ENCODE results near the gene CPLANE1. TPM values are rescaled to one million over a fixed set of nuclear protein-coding genes. Genes with fewer than 3 reads are reported as not detected.

Gene CPLANE1
- total RNA-seq, 1 experiment from 2014 or later = 21.9 TPM

DNA sequence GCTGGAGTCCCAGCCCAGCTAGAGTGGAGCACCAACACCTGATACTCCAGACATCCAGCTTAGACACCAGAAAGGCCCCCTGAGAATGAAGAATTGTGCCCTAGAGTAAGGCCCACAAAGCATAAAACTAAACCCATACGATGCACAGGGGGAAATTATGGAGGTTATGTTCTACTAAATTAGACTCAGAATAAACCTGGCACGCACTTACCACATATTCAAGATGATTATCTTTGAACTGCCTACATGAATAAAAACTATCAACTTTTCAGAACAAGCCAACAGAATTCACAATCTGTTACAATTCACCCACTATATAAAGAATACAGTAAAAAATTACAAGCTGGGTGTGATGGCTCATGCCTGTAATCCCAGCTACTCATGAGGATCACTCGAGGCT is 168.5 kb downstream of the CPLANE1 start:
- Histone ChIP-seq H3K27ac (ENCODE audit: low read depth, low read length, poor library complexity, severe bottlenecking) (no peak overlapping the region), H3K36me3 (ENCODE audit: insufficient read depth, low read length, poor library complexity, severe bottlenecking) (no peaks in the 10 kb centered on the region), H3K9me3 (ENCODE audit: low read depth, low read length, poor library complexity, severe bottlenecking) (no peaks in the 10 kb centered on the region), H3K27me3 (replicated peaks; ENCODE audit: insufficient read depth, low read depth, low read length, poor library complexity) (no peaks in the 10 kb centered on the region), H3K4me3 (ENCODE audit: low read depth, low read length, poor library complexity, severe bottlenecking) (no peak overlapping the region), H3K4me1 (ENCODE audit: insufficient read depth, low read length, poor library complexity, severe bottlenecking) (no peaks in the 10 kb centered on the region)
- no TSS peak for BruUV-seq (replicated peaks)
- POLR2A ChIA-PET (ENCODE audit: low non-redundant PET) = no interaction called here
- no peak for DNase-seq (ENCODE audit: low spot score)
- intact Hi-C loops (cut with micrococcal nuclease; ENCODE audit: unreplicated experiment) = no loop called here
- CTCF ChIA-PET = no interaction called here
- TF ChIP-seq EZH2 (IDR thresholded peaks at IDR 0.05; ENCODE audit: borderline replicate concordance, low read depth, low read length, poor library complexity, severe bottlenecking) (no peak), CTCF (conservative IDR thresholded peaks at IDR 0.05; ENCODE audit: low read depth, low read length) (no peak)

GRCh38 chr5:37077146-37077545 is 172.0 kb downstream of the CPLANE1 start:
- POLR2A ChIA-PET (ENCODE audit: low non-redundant PET) = no interaction called here
- BruUV-seq (replicated peaks) = no TSS peak

DNA sequence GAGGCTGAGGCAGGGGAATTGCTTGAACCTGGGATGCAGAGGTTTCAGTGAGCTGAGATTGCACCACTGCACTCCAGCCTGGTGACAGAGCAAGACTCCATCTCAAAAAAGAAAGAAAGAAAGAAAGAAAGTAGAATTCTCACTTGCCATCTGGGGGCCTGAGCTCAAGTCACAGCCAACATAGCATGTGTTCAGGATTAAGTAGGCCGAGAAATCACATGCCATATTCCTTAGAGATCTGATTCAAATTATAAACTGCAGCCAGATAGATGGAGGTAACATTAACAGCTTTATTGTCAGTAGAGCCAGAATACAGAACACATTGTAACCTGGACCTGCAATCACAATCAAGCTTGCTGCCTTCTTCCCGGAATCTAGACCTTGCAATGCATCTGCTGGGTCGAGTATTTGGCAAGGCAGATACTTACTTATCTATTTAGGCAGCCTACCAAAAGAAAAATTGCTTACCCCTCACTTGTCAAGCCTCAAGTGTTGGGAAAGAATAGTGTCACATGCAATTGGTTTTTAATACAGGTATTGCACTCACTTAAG is 173.7 kb downstream of the CPLANE1 start:
- Histone ChIP-seq H3K27me3 (replicated peaks; ENCODE audit: insufficient read depth, low read depth, low read length, poor library complexity) (no peaks in the 10 kb centered on the region), H3K9me3 (ENCODE audit: low read depth, low read length, poor library complexity, severe bottlenecking) (no peaks in the 10 kb centered on the region), H3K4me3 (ENCODE audit: low read depth, low read length, poor library complexity, severe bottlenecking) (no peak overlapping the region), H3K27ac (ENCODE audit: low read depth, low read length, poor library complexity, severe bottlenecking) (no peak overlapping the region), H3K4me1 (ENCODE audit: insufficient read depth, low read length, poor library complexity, severe bottlenecking) (no peaks in the 10 kb centered on the region), H3K36me3 (ENCODE audit: insufficient read depth, low read length, poor library complexity, severe bottlenecking) (no peaks in the 10 kb centered on the region)
- ChIA-PET CTCF (no interaction called here), POLR2A (ENCODE audit: low non-redundant PET) (no interaction called here)
- no peak for TF ChIP-seq EZH2 (IDR thresholded peaks at IDR 0.05; ENCODE audit: borderline replicate concordance, low read depth, low read length, poor library complexity, severe bottlenecking)
- no peak for TF ChIP-seq CTCF (conservative IDR thresholded peaks at IDR 0.05; ENCODE audit: low read depth, low read length)
- intact Hi-C loops (cut with micrococcal nuclease; ENCODE audit: unreplicated experiment) = no loop called here
- BruUV-seq (replicated peaks) = no TSS peak
- no peak for DNase-seq (ENCODE audit: low spot score)

More at GRCh38 chr5:37077146-37077545, 172.0 kb downstream of the CPLANE1 start:
- Histone ChIP-seq H3K36me3 (ENCODE audit: insufficient read depth, low read length, poor library complexity, severe bottlenecking) (no peaks in the 10 kb centered on the region), H3K4me1 (ENCODE audit: insufficient read depth, low read length, poor library complexity, severe bottlenecking) (no peaks in the 10 kb centered on the region), H3K27ac (ENCODE audit: low read depth, low read length, poor library complexity, severe bottlenecking) (no peak overlapping the region), H3K27me3 (replicated peaks; ENCODE audit: insufficient read depth, low read depth, low read length, poor library complexity) (no peaks in the 10 kb centered on the region), H3K9me3 (ENCODE audit: low read depth, low read length, poor library complexity, severe bottlenecking) (no peaks in the 10 kb centered on the region), H3K4me3 (ENCODE audit: low read depth, low read length, poor library complexity, severe bottlenecking) (no peak overlapping the region)
- CTCF ChIA-PET = no interaction called here
- intact Hi-C loops (cut with micrococcal nuclease; ENCODE audit: unreplicated experiment) = no loop called here
- no peak for DNase-seq (ENCODE audit: low spot score)
- TF ChIP-seq CTCF (conservative IDR thresholded peaks at IDR 0.05; ENCODE audit: low read depth, low read length) (no peak), EZH2 (IDR thresholded peaks at IDR 0.05; ENCODE audit: borderline replicate concordance, low read depth, low read length, poor library complexity, severe bottlenecking) (no peak)
